Upper lobe of left lung (tissue), 6 donors: Measurements from ENCODE around the gene BTRC. TPM values are rescaled to one million over a fixed set of nuclear protein-coding genes. Genes with fewer than 3 reads are reported as not detected.
"Not testable (repeated sequence)": the region's sequence is repeated elsewhere in the genome, so short reads cannot be mapped to it uniquely, and the experiment has no call there.

ENCODE experiments used
- ATAC-seq, 2 donors: fragments of 200-7000 bp; cut with Tn5 transposase; one replicate each; pipeline ENCODE4 v1.9.1; 2022; ENCODE audit warnings: mild to moderate bottlenecking in 2 of 2, moderate library complexity in 2 of 2; ENCODE audit not compliant: low FRiP score in 2 of 2
- DNase-seq, 2 donors: peaks; one replicate each; pipeline ENCODE4 v3.0.0-alpha.2; 2019 to 2020
- H3K27ac ChIP-seq, 4 donors: fragments of 200-600 bp; sonication (generic); one replicate each; pipeline ENCODE4 v1.5.1; 2016 to 2019
- H3K27me3 ChIP-seq, 4 donors: fragments of 200-600 bp; sonication (generic); one replicate each; pipeline ENCODE4 v1.5.1; 2017 to 2019
- H3K36me3 ChIP-seq, 4 donors: fragments of 200-600 bp; sonication (generic); one replicate each; pipeline ENCODE4 v1.5.1; 2016 to 2019
- H3K4me1 ChIP-seq, 4 donors: fragments of 200-600 bp; sonication (generic); one replicate each; pipeline ENCODE4 v1.5.1; 2018 to 2019
- H3K4me3 ChIP-seq, 4 donors: fragments of 200-600 bp; sonication (generic); one replicate each; pipeline ENCODE4 v1.5.1; 2017 to 2019; ENCODE audit warnings: mild to moderate bottlenecking in 2 of 4, moderate library complexity in 1 of 4
- H3K9me3 ChIP-seq, 4 donors: fragments of 200-600 bp; sonication (generic); one replicate each; pipeline ENCODE4 v1.5.1; 2018 to 2019
- CTCF ChIP-seq, 6 experiments: fragments of 450-650 bp in 4 of 6; fragments of 200-600 bp in 2 of 6; sonication (generic) in 2 of 6; IDR thresholded peaks; one replicate each; pipeline ENCODE4 v1.5.1; 2016 to 2019; ENCODE audit warnings: antibody characterized with exemption in 6 of 6
- EP300 ChIP-seq, 4 donors: sonication (generic); formaldehyde crosslinking; IDR thresholded peaks; one replicate each; pipeline ENCODE4 v1.5.1; 2017; ENCODE audit warnings: antibody characterized with exemption in 4 of 4, control low read depth in 2 of 4
- POLR2A ChIP-seq, 4 donors: fragments of 450-650 bp; IDR thresholded peaks; one replicate each; pipeline ENCODE4 v1.5.1; 2016 to 2017; ENCODE audit warnings: antibody characterized with exemption in 4 of 4, mild to moderate bottlenecking in 2 of 4
- POLR2AphosphoS5 ChIP-seq, 2 donors: sonication (generic); formaldehyde crosslinking; IDR thresholded peaks; one replicate each; pipeline ENCODE4 v1.5.1; 2017; ENCODE audit warnings: antibody characterized with exemption in 2 of 2
- WGBS, 2 donors: methylation state at CpG; one replicate each; pipeline ENCODE4 v1.1.5; 2017 to 2018; 5-methylcytosine and 5-hydroxymethylcytosine counted together
- total RNA-seq, 6 donors: library from RNA; depleted of rRNA in 4 of 6; stranded (reverse); fragments of >200 nt in 4 of 6; gene quantifications; one replicate each; pipeline versions ENCODE4 v1.1.0 to v1.2.1, GENCODE V29; 2016 to 2021
- donor health status: DM: no; HTN: no; CAD: no; lungs with moderate emphysema.
- donor health status: DM: no; HTN: yes; CAD: no; lungs with severe emphysema.

The BTRC gene
- total RNA-seq, 6 donors from 2014 or later, result 8.5 to 21.0 (median 11.6) TPM

GRCh38 chr10:101587725-101588653 lies 234.0 kb downstream of the BTRC start, which contains the start of the genes DPCD and POLL:
DPCD (plus strand) TSS chr10:101588321; CDS start chr10:101588337, 16 bp downstream.
POLL (minus strand) TSS chr10:101588257; CDS start chr10:101587360, 897 bp downstream.
- Histone ChIP-seq H3K4me3 (peak within 1 kb of the TSS; percentile 67 to 94 (median 81)), H3K9me3 (no peaks in the 10 kb centered on the region), H3K27ac (peak within 1 kb of the TSS; percentile 73 to 90 (median 78)), H3K36me3 (peaks cover 0 to 19% (median 11%) of the 10 kb centered on the region in 4 donors), H3K4me1 (peaks cover 12 to 30% (median 20%) of the 10 kb centered on the region in 4 donors), H3K27me3 (no peaks in the 10 kb centered on the region)
- peak; percentile 92 to 97 for ATAC-seq
- peak; percentile 60 to 63 for TF ChIP-seq POLR2AphosphoS5 (IDR thresholded peaks at IDR 0.05)
- TF ChIP-seq POLR2A (IDR thresholded peaks at IDR 0.05), result peak in 1 of 4 donors; percentile 53
- no peak for TF ChIP-seq CTCF (IDR thresholded peaks at IDR 0.05)
- TF ChIP-seq EP300 (IDR thresholded peaks at IDR 0.05), result no peak
- 0 to 1% methylated on average over 34 to 49 of the region's 50 CpGs for WGBS, 2 donors
- peak; percentile 92 to 98 for DNase-seq

- no peak for DNase-seq
- no peak overlapping the region for H3K27ac ChIP-seq
- no peak for ATAC-seq
Observed at GRCh38 chr10:101588879-101589278, 234.9 kb downstream of the BTRC start.

GRCh38 chr10:101593331-101593730 lies 239.4 kb downstream of the BTRC start:
- H3K27ac ChIP-seq, H3K36me3 ChIP-seq, H3K9me3 ChIP-seq, H3K4me3 ChIP-seq, H3K27me3 ChIP-seq, DNase-seq: not testable (repeated sequence)
- ATAC-seq, result peak in 1 of 2 donors; percentile 61
- H3K4me1 ChIP-seq, result peaks cover 5 to 15% (median 7%) of the 10 kb centered on the region in 4 donors
- WGBS, 2 donors, result 66 to 82% methylated on average over 2 of the region's 2 CpGs

More at GRCh38 chr10:101588879-101589278, 234.9 kb downstream of the BTRC start:
- no peaks in the 10 kb centered on the region for H3K27me3 ChIP-seq
- peaks cover 0 to 10% (median 4%) of the 10 kb centered on the region in 4 donors for H3K36me3 ChIP-seq
- H3K9me3 ChIP-seq, result no peaks in the 10 kb centered on the region
- WGBS, 2 donors, result 77 to 83% methylated on average over 5 of the region's 5 CpGs
- H3K4me1 ChIP-seq, result peaks cover 12 to 34% (median 20%) of the 10 kb centered on the region in 4 donors
- TF ChIP-seq POLR2AphosphoS5 (IDR thresholded peaks at IDR 0.05) (no peak), EP300 (IDR thresholded peaks at IDR 0.05) (no peak), CTCF (IDR thresholded peaks at IDR 0.05) (no peak), POLR2A (IDR thresholded peaks at IDR 0.05) (no peak)
- H3K4me3 ChIP-seq, result peak overlapping the region in 3 of 4 donors; percentile 70 to 94 (median 92)

- Histone ChIP-seq H3K27me3 (no peaks in the 10 kb centered on the region), H3K4me3 (no peak overlapping the region), H3K9me3 (no peaks in the 10 kb centered on the region), H3K27ac (no peak overlapping the region), H3K36me3 (peaks cover 0 to 3% (median 0%) of the 10 kb centered on the region in 4 donors), H3K4me1 (peaks cover 0 to 4% (median 0%) of the 10 kb centered on the region in 4 donors)
- TF ChIP-seq POLR2AphosphoS5 (IDR thresholded peaks at IDR 0.05) (no peak), CTCF (IDR thresholded peaks at IDR 0.05) (no peak), POLR2A (IDR thresholded peaks at IDR 0.05) (no peak), EP300 (IDR thresholded peaks at IDR 0.05) (no peak)
- DNase-seq (no peak), ATAC-seq (no peak)
- 82 to 88% methylated on average over 13 of the region's 13 CpGs for WGBS, 2 donors
Observed at GRCh38 chr10:101595591-101596433, 241.8 kb downstream of the BTRC start.
